ENCODE measurements around the gene KATNA1.

The KATNA1 gene

DNA sequence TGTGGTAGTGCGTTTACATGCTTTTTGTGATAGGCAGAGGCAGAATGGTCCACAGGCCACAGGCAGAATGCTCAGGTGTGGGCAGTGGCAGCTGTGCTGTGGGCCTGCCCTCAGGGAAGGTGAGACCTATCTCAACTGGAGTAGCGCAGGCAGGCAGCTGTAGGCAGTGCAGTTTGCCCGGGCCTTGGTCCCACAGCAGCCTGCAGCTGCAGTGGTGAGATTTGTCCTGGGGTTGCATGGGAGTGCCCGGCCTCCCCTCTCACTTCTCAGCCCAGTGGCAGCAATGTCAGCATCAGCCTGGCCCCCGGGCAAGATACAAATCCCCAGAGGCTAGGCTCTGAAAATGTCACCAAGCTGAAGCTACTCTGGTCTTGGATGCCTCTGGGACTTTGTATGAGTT is 96.6 kb downstream of the KATNA1 start:
- no peak overlapping the region for H3K4me3 ChIP-seq (ENCODE audit: low read length)
- no peaks in the 10 kb centered on the region for H3K4me1 ChIP-seq (ENCODE audit: low read length)
- H3K27ac ChIP-seq (ENCODE audit: low read length), result no peak overlapping the region
- H3K4me2 ChIP-seq (ENCODE audit: low read depth, low read length), result no peak overlapping the region
- H4K20me1 ChIP-seq (ENCODE audit: insufficient read depth, low read length), result no peaks in the 10 kb centered on the region
- DNase-seq, result no peak
- peaks cover 3% of the 10 kb centered on the region; the same call in 1 of the 2 replicates for H3K27me3 ChIP-seq (replicated peaks; ENCODE audit: insufficient read depth, low read length)
- H3K36me3 ChIP-seq (replicated peaks; ENCODE audit: insufficient read depth, low read length), result no peaks in the 10 kb centered on the region
- H3K9me2 ChIP-seq (replicated peaks; ENCODE audit: insufficient read depth, low read length), result no peaks in the 10 kb centered on the region
- no peaks in the 10 kb centered on the region for H3K79me2 ChIP-seq (ENCODE audit: low read length)
- no peak overlapping the region for H2AFZ ChIP-seq (ENCODE audit: low read length)
- TF ChIP-seq EZH2 (optimal IDR thresholded peaks at IDR 0.05; ENCODE audit: low read depth, low read length) (no peak), CTCF (IDR thresholded peaks at IDR 0.05; ENCODE audit: low read length) (no peak), EZH2phosphoT487 (IDR thresholded peaks at IDR 0.05; ENCODE audit: low read length) (no peak)
- no peaks in the 10 kb centered on the region for H3K9me3 ChIP-seq (replicated peaks; ENCODE audit: insufficient read depth, low read length)
- H3F3A ChIP-seq (ENCODE audit: insufficient read depth, low read length), result no peaks in the 10 kb centered on the region
- H3K9ac ChIP-seq (ENCODE audit: low read length), result no peak overlapping the region

GRCh38 chr6:149545754-149546471 is 102.6 kb downstream of the KATNA1 start, which contains the start of gene PPIL4:
Gene PPIL4 (minus strand): TSS chr6:149546043. CDS start chr6:149546005, 38 bp downstream.
- Histone ChIP-seq H3K27me3 (replicated peaks; ENCODE audit: insufficient read depth, low read length) (peaks cover 3% of the 10 kb centered on the region; the same call in 1 of the 2 replicates), H3K4me3 (ENCODE audit: low read length) (peak within 1 kb of the TSS; percentile 86), H3K4me1 (ENCODE audit: low read length) (no peaks in the 10 kb centered on the region), H3K27ac (ENCODE audit: low read length) (peak within 1 kb of the TSS; percentile 83), H3K9ac (ENCODE audit: low read length) (peak within 1 kb of the TSS; percentile 93), H2AFZ (ENCODE audit: low read length) (peak within 1 kb of the TSS; percentile 81), H3K9me2 (replicated peaks; ENCODE audit: insufficient read depth, low read length) (no peaks in the 10 kb centered on the region), H3K36me3 (replicated peaks; ENCODE audit: insufficient read depth, low read length) (no peaks in the 10 kb centered on the region), H3K9me3 (replicated peaks; ENCODE audit: insufficient read depth, low read length) (no peaks in the 10 kb centered on the region), H4K20me1 (ENCODE audit: insufficient read depth, low read length) (no peaks in the 10 kb centered on the region), H3K4me2 (ENCODE audit: low read depth, low read length) (peak within 1 kb of the TSS; percentile 76), H3K79me2 (ENCODE audit: low read length) (peaks cover 35% of the 10 kb centered on the region), H3F3A (ENCODE audit: insufficient read depth, low read length) (no peaks in the 10 kb centered on the region; the same call in 1 of the 2 replicates)
- DNase-seq, result peak; percentile 83
- TF ChIP-seq CTCF (IDR thresholded peaks at IDR 0.05; ENCODE audit: low read length) (peak; percentile 70), EZH2 (optimal IDR thresholded peaks at IDR 0.05; ENCODE audit: low read depth, low read length) (no peak)

DNA sequence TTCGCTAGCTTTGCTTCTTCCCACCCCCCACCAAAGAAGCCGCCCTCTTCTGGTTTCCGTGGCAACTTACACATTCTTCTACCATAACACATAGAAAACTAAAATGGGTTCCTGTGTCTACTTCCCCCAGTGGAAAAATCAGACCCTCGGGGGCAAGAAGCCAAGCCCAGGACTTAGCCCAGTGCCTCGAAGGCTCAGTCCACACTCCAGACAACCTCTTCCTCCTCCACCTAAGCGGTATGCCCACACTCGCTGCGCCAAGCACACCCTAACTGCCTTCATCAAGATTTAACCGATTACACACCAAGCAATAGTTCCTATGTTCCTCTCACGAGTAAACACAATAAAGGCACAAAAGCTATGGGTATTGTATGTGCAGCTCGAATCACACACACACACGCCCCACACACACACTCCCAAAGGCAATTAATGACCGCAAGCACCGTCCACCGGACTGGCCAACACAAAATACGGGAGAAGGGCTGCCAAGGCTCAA is 103.2 kb downstream of the KATNA1 start:
- Histone ChIP-seq H3K27me3 (replicated peaks; ENCODE audit: insufficient read depth, low read length) (peaks cover 3% of the 10 kb centered on the region; the same call in 1 of the 2 replicates), H4K20me1 (ENCODE audit: insufficient read depth, low read length) (no peaks in the 10 kb centered on the region), H3K9me2 (replicated peaks; ENCODE audit: insufficient read depth, low read length) (no peaks in the 10 kb centered on the region), H3K9ac (ENCODE audit: low read length) (peak overlapping the region; percentile 93), H2AFZ (ENCODE audit: low read length) (peak overlapping the region; percentile 81), H3K4me2 (ENCODE audit: low read depth, low read length) (peak overlapping the region; percentile 76), H3K79me2 (ENCODE audit: low read length) (peaks cover 35% of the 10 kb centered on the region), H3F3A (ENCODE audit: insufficient read depth, low read length) (no peaks in the 10 kb centered on the region; the same call in 1 of the 2 replicates), H3K36me3 (replicated peaks; ENCODE audit: insufficient read depth, low read length) (no peaks in the 10 kb centered on the region), H3K27ac (ENCODE audit: low read length) (peak overlapping the region; percentile 83), H3K4me1 (ENCODE audit: low read length) (no peaks in the 10 kb centered on the region), H3K4me3 (ENCODE audit: low read length) (peak overlapping the region; percentile 86), H3K9me3 (replicated peaks; ENCODE audit: insufficient read depth, low read length) (no peaks in the 10 kb centered on the region)
- peak; percentile 10 for DNase-seq
- no peak for TF ChIP-seq EZH2phosphoT487 (IDR thresholded peaks at IDR 0.05; ENCODE audit: low read length)
- 0 out of 2 replicates have a peak, but pooled peaks have one; percentile 9 for TF ChIP-seq CTCF (IDR thresholded peaks at IDR 0.05; ENCODE audit: low read length)
